Cerebellar cortex (tissue), 1 donor: ENCODE results near the gene RIC3.
A peak's percentile ranks its signal among the peaks of the same experiment; 100 is the strongest.

Source experiments
- DNase-seq: peaks from one replicate; pipeline ENCODE4 v3.0.0-alpha.2; 2015; ENCODE audit warnings: low spot score

The RIC3 gene

GRCh38 chr11:8102965-8103364 lies 65.9 kb downstream of the RIC3 start:
- no peak for DNase-seq

GRCh38 chr11:8102296-8102915 lies 66.4 kb downstream of the RIC3 start:
- DNase-seq = no peak

GRCh38 chr11:8101421-8101820 lies 67.4 kb downstream of the RIC3 start:
- DNase-seq = no peak

- no peak for DNase-seq
These were observed 68.2 kb downstream of the RIC3 start for GRCh38 chr11:8100605-8101004.

GRCh38 chr11:8100158-8100557 lies 68.7 kb downstream of the RIC3 start:
- no peak for DNase-seq

- peak; percentile 87 for DNase-seq
These were observed 69.4 kb downstream of the RIC3 start for GRCh38 chr11:8099291-8099899.

GRCh38 chr11:8098879-8099278 lies 69.9 kb downstream of the RIC3 start:
- no peak for DNase-seq

- no peak for DNase-seq
These were observed 70.5 kb downstream of the RIC3 start for GRCh38 chr11:8098361-8098760.

GRCh38 chr11:8097926-8098325 lies 70.9 kb downstream of the RIC3 start:
- DNase-seq = no peak

GRCh38 chr11:8097468-8097867 lies 71.4 kb downstream of the RIC3 start:
- no peak for DNase-seq

GRCh38 chr11:8097062-8097461 lies 71.8 kb downstream of the RIC3 start:
- no peak for DNase-seq

- DNase-seq = no peak
These were observed 72.2 kb downstream of the RIC3 start for GRCh38 chr11:8096575-8096974.

GRCh38 chr11:8095806-8096522 lies 72.9 kb downstream of the RIC3 start:
- no peak for DNase-seq

- DNase-seq = no peak
These were observed 73.5 kb downstream of the RIC3 start for GRCh38 chr11:8095371-8095770.

- DNase-seq = no peak
These were observed 74.2 kb downstream of the RIC3 start for GRCh38 chr11:8094656-8095055.

GRCh38 chr11:8093931-8094575 lies 74.8 kb downstream of the RIC3 start:
- DNase-seq = no peak

GRCh38 chr11:8092587-8093424 lies 76.0 kb downstream of the RIC3 start:
- peak; percentile 67 for DNase-seq

- no peak for DNase-seq
These were observed 77.1 kb downstream of the RIC3 start for GRCh38 chr11:8091721-8092120.

GRCh38 chr11:8090756-8091155 lies 78.1 kb downstream of the RIC3 start:
- peak; percentile 57 for DNase-seq

GRCh38 chr11:8089791-8090510 lies 78.9 kb downstream of the RIC3 start:
- no peak for DNase-seq

- no peak for DNase-seq
These were observed 81.1 kb downstream of the RIC3 start for GRCh38 chr11:8087756-8088155.
